Left lung (tissue), 10 donors: ENCODE results near the gene PRUNE2. TPM values are rescaled to one million over a fixed set of nuclear protein-coding genes. Genes with fewer than 3 reads are reported as not detected.
"Not testable (repeated sequence)": the region's sequence is repeated elsewhere in the genome, so short reads cannot be mapped to it uniquely, and the experiment has no call there.

Source experiments
- ATAC-seq: fragments of 200-7000 bp; cut with Tn5 transposase; one replicate; pipeline ENCODE4 v1.9.1; 2020; ENCODE audit warnings: moderate library complexity
- DNase-seq, 4 donors: peaks; one replicate each; pipeline ENCODE4 v3.0.0-alpha.2; 2013 to 2020
- H3K27ac ChIP-seq, 2 donors: fragments of 200-600 bp; sonication (generic) in 1 of 2; one replicate each; pipeline versions ENCODE4 v1.5.0 to v1.8.0; 2020 to 2021
- H3K27me3 ChIP-seq, 2 donors: fragments of 200-600 bp; sonication (generic) in 1 of 2; one replicate each; pipeline versions ENCODE4 v1.5.0 to v1.8.0; 2020 to 2021
- H3K36me3 ChIP-seq, 2 donors: fragments of 200-600 bp; sonication (generic) in 1 of 2; one replicate each; pipeline versions ENCODE4 v1.5.0 to v1.8.0; 2020 to 2021
- H3K4me1 ChIP-seq, 2 donors: fragments of 200-600 bp; one replicate each; pipeline ENCODE4 v1.8.0; 2021
- H3K4me3 ChIP-seq, 2 donors: fragments of 200-600 bp; sonication (generic) in 1 of 2; one replicate each; pipeline versions ENCODE4 v1.5.0 to v1.8.0; 2020 to 2021; ENCODE audit warnings: mild to moderate bottlenecking in 1 of 2
- H3K9me3 ChIP-seq, 2 donors: fragments of 200-600 bp; sonication (generic) in 1 of 2; one replicate each; pipeline versions ENCODE4 v1.5.0 to v1.8.0; 2020 to 2021
- CTCF ChIP-seq, 2 donors: fragments of 200-600 bp; sonication (generic) in 1 of 2; IDR thresholded peaks; one replicate each; pipeline versions ENCODE4 v1.5.0 to v1.8.0; 2021; ENCODE audit warnings: antibody characterized with exemption in 2 of 2
- intact Hi-C, 2 donors: fragments of 100-400 bp; cut with DNase I; formaldehyde crosslinking; loops; one replicate each; pipeline versions ENCODE4 v1.11.2 to v1.14.2; 2022
- polyA plus RNA-seq, 6 donors: library from polyadenylated mRNA; unstranded; fragments of 120-200 nt; gene quantifications; one replicate each; pipeline ENCODE4 v1.2.1, GENCODE V29; 2013; ENCODE audit not compliant: insufficient read length in 6 of 6
- total RNA-seq, 2 donors: library from RNA; stranded (reverse); fragmentation: NEBNext Ultra II Directional; extraction: Animal tissue kit (Norgen Biotek cat#: 25700); gene quantifications; one replicate each; pipeline ENCODE4 v1.2.1, GENCODE V29; 2021
- donor health status: DM: no; HTN: yes; CAD: no.
- donor health status: DM: no; HTN: no; CAD: no.

Gene PRUNE2
- total and polyA plus RNA-seq, 8 donors = 2.0 to 17.7 (median 4.1) TPM

- H3K9me3 ChIP-seq = peaks cover 0 to 3% of the 10 kb centered on the region in 2 donors
- no peak overlapping the region for H3K4me3 ChIP-seq
- no peak for TF ChIP-seq CTCF (IDR thresholded peaks at IDR 0.05)
- H3K36me3 ChIP-seq = no peaks in the 10 kb centered on the region
- intact Hi-C loops = no loop called here
- no peak overlapping the region for H3K27ac ChIP-seq
- no peak for DNase-seq
- H3K27me3 ChIP-seq = no peaks in the 10 kb centered on the region
- no peak for ATAC-seq
- no peaks in the 10 kb centered on the region for H3K4me1 ChIP-seq
Observed at GRCh38 chr9:76751001-76751400, 154.9 kb downstream of the PRUNE2 start.

- DNase-seq (no peak), ATAC-seq (no peak)
- intact Hi-C loops = no loop called here
- no peaks in the 10 kb centered on the region for H3K36me3 ChIP-seq
- H3K9me3 ChIP-seq = peaks cover 0 to 12% of the 10 kb centered on the region in 2 donors
- no peak overlapping the region for H3K27ac ChIP-seq
- no peak overlapping the region for H3K4me3 ChIP-seq
- no peaks in the 10 kb centered on the region for H3K4me1 ChIP-seq
- no peaks in the 10 kb centered on the region for H3K27me3 ChIP-seq
- TF ChIP-seq CTCF (IDR thresholded peaks at IDR 0.05) = no peak
Observed at GRCh38 chr9:76744336-76744735, 161.6 kb downstream of the PRUNE2 start.

GRCh38 chr9:76743931-76744330 is 162.0 kb downstream of the PRUNE2 start:
- peaks cover under 1% of the 10 kb centered on the region in 2 donors for H3K27me3 ChIP-seq
- H3K36me3 ChIP-seq = no peaks in the 10 kb centered on the region
- no peak overlapping the region for H3K27ac ChIP-seq
- H3K4me1 ChIP-seq = no peaks in the 10 kb centered on the region
- H3K9me3 ChIP-seq = peaks cover 0 to 12% of the 10 kb centered on the region in 2 donors
- DNase-seq (no peak), ATAC-seq (no peak)
- intact Hi-C loops = no loop called here
- no peak overlapping the region for H3K4me3 ChIP-seq
- no peak for TF ChIP-seq CTCF (IDR thresholded peaks at IDR 0.05)

GRCh38 chr9:76742890-76743289 is 163.0 kb downstream of the PRUNE2 start:
- H3K4me1 ChIP-seq, H3K4me3 ChIP-seq, DNase-seq, intact Hi-C loops, H3K27me3 ChIP-seq, H3K36me3 ChIP-seq, H3K27ac ChIP-seq, ATAC-seq: not testable (repeated sequence)
- peaks cover 0 to 12% of the 10 kb centered on the region in 2 donors for H3K9me3 ChIP-seq

- Histone ChIP-seq H3K27ac (no peak overlapping the region), H3K36me3 (no peaks in the 10 kb centered on the region), H3K9me3 (peaks cover 0 to 12% of the 10 kb centered on the region in 2 donors), H3K27me3 (peaks cover 4 to 9% of the 10 kb centered on the region in 2 donors), H3K4me3 (no peak overlapping the region), H3K4me1 (no peaks in the 10 kb centered on the region)
- no peak for ATAC-seq
- intact Hi-C loops = no loop called here
- TF ChIP-seq CTCF (IDR thresholded peaks at IDR 0.05) = no peak
- no peak for DNase-seq
Observed at GRCh38 chr9:76741524-76741923, 164.4 kb downstream of the PRUNE2 start.

GRCh38 chr9:76738402-76738801 is 167.5 kb downstream of the PRUNE2 start:
- Histone ChIP-seq H3K27me3 (peaks cover 4 to 9% of the 10 kb centered on the region in 2 donors), H3K9me3 (peaks cover 0 to 6% of the 10 kb centered on the region in 2 donors), H3K36me3 (no peaks in the 10 kb centered on the region), H3K4me3 (no peak overlapping the region), H3K4me1 (no peaks in the 10 kb centered on the region), H3K27ac (no peak overlapping the region)
- no peak for TF ChIP-seq CTCF (IDR thresholded peaks at IDR 0.05)
- ATAC-seq (no peak), DNase-seq (no peak)
- intact Hi-C loops = no loop called here
